Mesothelial cell of epicardium (in vitro differentiated cells): Measurements from ENCODE around the gene SLC16A5. TPM values are rescaled to one million over a fixed set of nuclear protein-coding genes. Genes with fewer than 3 reads are reported as not detected.

Experiments used
- DNase-seq, 2 experiments: peaks; one replicate each; pipeline ENCODE4 v3.0.0; 2021; ENCODE audit warnings: low spot score in 2 of 2; ENCODE audit not compliant: unreplicated experiment in 2 of 2
- H3K27ac Mint-ChIP-seq: 2 replicates; pipeline ENCODE4 v1.8.0; 2021; ENCODE audit warnings: mixed read lengths
- H3K27me3 Mint-ChIP-seq: 2 replicates; pipeline ENCODE4 v1.8.0; 2021; ENCODE audit warnings: low read depth, mixed read lengths
- H3K36me3 Mint-ChIP-seq: 2 replicates; pipeline ENCODE4 v1.8.0; 2021; ENCODE audit warnings: mixed read lengths
- H3K4me1 Mint-ChIP-seq: 2 replicates; pipeline ENCODE4 v1.8.0; 2021; ENCODE audit warnings: mixed read lengths
- H3K4me3 Mint-ChIP-seq: 2 replicates; pipeline ENCODE4 v1.8.0; 2021; ENCODE audit warnings: mild to moderate bottlenecking, moderate library complexity, mixed read lengths
- H3K9me3 Mint-ChIP-seq: 2 replicates; pipeline ENCODE4 v1.8.0; 2021; ENCODE audit warnings: mixed read lengths
- CTCF ChIP-seq: fragments of 200-600 bp; sonication (generic); IDR thresholded peaks from one replicate; pipeline ENCODE4 v1.5.0; 2021; ENCODE audit warnings: antibody characterized with exemption; ENCODE audit not compliant: unreplicated experiment
- total RNA-seq: library from RNA; stranded (reverse); gene quantifications from 3 replicates; pipeline ENCODE4 v1.2.1, GENCODE V29; 2021

The SLC16A5 gene
- total RNA-seq, 1 donor from 2014 or later: 46.4 TPM

GRCh38 chr17:75078284-75079022 is 9.3 kb upstream of the SLC16A5 start:
- Mint-ChIP-seq H3K4me1 (peaks cover 19% of the 10 kb centered on the region), H3K9me3 (no peaks in the 10 kb centered on the region), H3K27me3 (no peaks in the 10 kb centered on the region), H3K36me3 (no peaks in the 10 kb centered on the region), H3K4me3 (no peak overlapping the region), H3K27ac (peak overlapping the region; percentile 73)
- no peak for DNase-seq
- no peak for TF ChIP-seq CTCF

GRCh38 chr17:75079023-75079373 is 8.8 kb upstream of the SLC16A5 start:
- no peak overlapping the region for H3K4me3 Mint-ChIP-seq
- no peak for TF ChIP-seq CTCF
- H3K27ac Mint-ChIP-seq: peak overlapping the region; percentile 73
- H3K36me3 Mint-ChIP-seq: no peaks in the 10 kb centered on the region
- H3K4me1 Mint-ChIP-seq: peaks cover 18% of the 10 kb centered on the region
- H3K27me3 Mint-ChIP-seq: no peaks in the 10 kb centered on the region
- H3K9me3 Mint-ChIP-seq: no peaks in the 10 kb centered on the region
- no peak for DNase-seq

GRCh38 chr17:75081611-75082540 is 5.9 kb upstream of the SLC16A5 start:
- H3K4me1 Mint-ChIP-seq: peaks cover 30% of the 10 kb centered on the region
- no peak overlapping the region for H3K4me3 Mint-ChIP-seq
- H3K27ac Mint-ChIP-seq: no peak overlapping the region
- DNase-seq: no peak
- H3K27me3 Mint-ChIP-seq: no peaks in the 10 kb centered on the region
- no peak for TF ChIP-seq CTCF
- H3K9me3 Mint-ChIP-seq: no peaks in the 10 kb centered on the region
- H3K36me3 Mint-ChIP-seq: no peaks in the 10 kb centered on the region

- DNase-seq: no peak
- Mint-ChIP-seq H3K4me1 (peaks cover 35% of the 10 kb centered on the region), H3K36me3 (no peaks in the 10 kb centered on the region), H3K4me3 (no peak overlapping the region), H3K9me3 (no peaks in the 10 kb centered on the region), H3K27ac (no peak overlapping the region), H3K27me3 (no peaks in the 10 kb centered on the region)
- no peak for TF ChIP-seq CTCF
These were observed 5.1 kb upstream of the SLC16A5 start for GRCh38 chr17:75082683-75083082.

- Mint-ChIP-seq H3K4me3 (no peak overlapping the region), H3K27ac (peak overlapping the region; percentile 71), H3K9me3 (no peaks in the 10 kb centered on the region), H3K4me1 (peaks cover 36% of the 10 kb centered on the region), H3K36me3 (no peaks in the 10 kb centered on the region), H3K27me3 (no peaks in the 10 kb centered on the region)
- TF ChIP-seq CTCF: no peak
- DNase-seq: no peak
These were observed 3.6 kb upstream of the SLC16A5 start for GRCh38 chr17:75084039-75084660.
